ENCODE data around the gene ADI1.
A peak's percentile ranks its signal among the peaks of the same experiment; 100 is the strongest.

The ADI1 gene

GRCh38 chr2:3463186-3463835, 56.0 kb downstream of the ADI1 start:
- TF ChIP-seq, protein P1, sequence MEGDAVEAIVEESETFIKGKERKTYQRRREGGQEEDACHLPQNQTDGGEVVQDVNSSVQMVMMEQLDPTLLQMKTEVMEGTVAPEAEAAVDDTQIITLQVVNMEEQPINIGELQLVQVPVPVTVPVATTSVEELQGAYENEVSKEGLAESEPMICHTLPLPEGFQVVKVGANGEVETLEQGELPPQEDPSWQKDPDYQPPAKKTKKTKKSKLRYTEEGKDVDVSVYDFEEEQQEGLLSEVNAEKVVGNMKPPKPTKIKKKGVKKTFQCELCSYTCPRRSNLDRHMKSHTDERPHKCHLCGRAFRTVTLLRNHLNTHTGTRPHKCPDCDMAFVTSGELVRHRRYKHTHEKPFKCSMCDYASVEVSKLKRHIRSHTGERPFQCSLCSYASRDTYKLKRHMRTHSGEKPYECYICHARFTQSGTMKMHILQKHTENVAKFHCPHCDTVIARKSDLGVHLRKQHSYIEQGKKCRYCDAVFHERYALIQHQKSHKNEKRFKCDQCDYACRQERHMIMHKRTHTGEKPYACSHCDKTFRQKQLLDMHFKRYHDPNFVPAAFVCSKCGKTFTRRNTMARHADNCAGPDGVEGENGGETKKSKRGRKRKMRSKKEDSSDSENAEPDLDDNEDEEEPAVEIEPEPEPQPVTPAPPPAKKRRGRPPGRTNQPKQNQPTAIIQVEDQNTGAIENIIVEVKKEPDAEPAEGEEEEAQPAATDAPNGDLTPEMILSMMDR (IDR thresholded peaks at IDR 0.05; ENCODE audit: low read depth, low read length, missing control alignments), result no peak
- no peak for DNase-seq (ENCODE audit: extremely low read depth, low read depth)
- no peak overlapping the region for H3K4me3 ChIP-seq (replicated peaks; ENCODE audit: low read depth, low read length)

DNA sequence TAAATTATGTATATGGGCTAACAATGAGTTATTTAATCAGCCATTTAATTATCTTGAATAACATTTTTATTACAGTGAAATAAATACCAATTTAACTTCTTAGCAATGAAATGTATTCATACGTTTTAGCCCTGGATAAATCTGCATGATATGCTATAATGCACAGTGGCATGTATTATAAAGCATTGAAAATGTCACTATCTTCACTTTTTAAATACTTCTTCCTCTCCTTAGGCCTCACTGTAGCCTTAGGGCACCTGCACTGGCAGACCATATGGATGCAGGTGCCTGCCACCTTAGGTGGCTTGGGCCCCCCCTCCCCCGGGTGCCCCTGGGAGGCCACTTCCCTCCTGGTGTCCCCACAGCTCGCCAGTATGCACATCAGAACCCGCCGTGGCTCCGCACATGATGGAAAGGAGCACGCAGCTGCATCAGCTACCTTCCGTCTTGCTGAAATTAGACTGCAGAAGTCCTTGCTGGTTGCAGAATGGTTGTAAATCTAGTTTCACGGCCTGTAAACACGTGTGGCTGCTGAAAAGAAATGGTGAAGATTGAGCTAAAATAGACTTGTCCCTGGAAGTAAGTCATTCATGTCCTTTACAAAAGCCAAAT, 56.7 kb downstream of the ADI1 start:
- H3K4me3 ChIP-seq (replicated peaks; ENCODE audit: low read depth, low read length), result no peak overlapping the region
- TF ChIP-seq, protein P1 (IDR thresholded peaks at IDR 0.05; ENCODE audit: low read depth, low read length, missing control alignments), result no peak
- DNase-seq (ENCODE audit: extremely low read depth, low read depth), result no peak

DNA sequence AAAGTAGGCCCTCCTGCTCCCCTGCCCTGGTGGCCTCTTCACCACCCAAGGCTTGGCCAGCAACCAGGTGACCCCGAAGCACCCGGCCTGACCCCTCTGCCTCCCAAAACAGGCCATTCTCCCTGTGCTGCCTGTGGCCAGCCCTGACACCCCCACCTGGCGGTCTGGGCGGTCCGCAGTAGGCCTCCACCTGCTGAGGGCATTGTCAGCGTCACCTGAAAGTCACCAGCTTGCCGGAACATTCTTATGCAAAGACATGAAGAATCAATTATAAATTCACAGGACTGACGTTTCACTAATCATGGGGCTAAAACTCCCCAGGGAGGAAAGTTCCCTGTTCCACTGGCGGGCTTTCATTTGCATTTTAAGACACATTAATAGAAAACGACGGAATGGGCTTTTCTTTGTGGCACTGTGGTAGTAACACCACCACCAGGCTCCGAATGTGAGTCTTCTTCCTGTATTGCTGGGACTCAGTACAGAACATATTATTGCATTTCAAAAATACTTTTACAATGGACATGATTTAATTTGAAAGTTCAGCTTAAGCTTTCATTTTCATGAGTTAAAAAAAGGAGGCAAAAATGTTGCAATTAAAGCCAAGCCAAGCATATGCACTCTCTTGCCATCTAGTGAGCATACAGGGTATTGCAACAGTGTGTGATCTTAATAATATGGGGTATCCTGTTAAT, 57.4 kb downstream of the ADI1 start:
- DNase-seq (ENCODE audit: extremely low read depth, low read depth), result no peak
- TF ChIP-seq, protein P1 (IDR thresholded peaks at IDR 0.05; ENCODE audit: low read depth, low read length, missing control alignments), result peak; percentile 76
- H3K4me3 ChIP-seq (replicated peaks; ENCODE audit: low read depth, low read length), result no peak overlapping the region

DNA sequence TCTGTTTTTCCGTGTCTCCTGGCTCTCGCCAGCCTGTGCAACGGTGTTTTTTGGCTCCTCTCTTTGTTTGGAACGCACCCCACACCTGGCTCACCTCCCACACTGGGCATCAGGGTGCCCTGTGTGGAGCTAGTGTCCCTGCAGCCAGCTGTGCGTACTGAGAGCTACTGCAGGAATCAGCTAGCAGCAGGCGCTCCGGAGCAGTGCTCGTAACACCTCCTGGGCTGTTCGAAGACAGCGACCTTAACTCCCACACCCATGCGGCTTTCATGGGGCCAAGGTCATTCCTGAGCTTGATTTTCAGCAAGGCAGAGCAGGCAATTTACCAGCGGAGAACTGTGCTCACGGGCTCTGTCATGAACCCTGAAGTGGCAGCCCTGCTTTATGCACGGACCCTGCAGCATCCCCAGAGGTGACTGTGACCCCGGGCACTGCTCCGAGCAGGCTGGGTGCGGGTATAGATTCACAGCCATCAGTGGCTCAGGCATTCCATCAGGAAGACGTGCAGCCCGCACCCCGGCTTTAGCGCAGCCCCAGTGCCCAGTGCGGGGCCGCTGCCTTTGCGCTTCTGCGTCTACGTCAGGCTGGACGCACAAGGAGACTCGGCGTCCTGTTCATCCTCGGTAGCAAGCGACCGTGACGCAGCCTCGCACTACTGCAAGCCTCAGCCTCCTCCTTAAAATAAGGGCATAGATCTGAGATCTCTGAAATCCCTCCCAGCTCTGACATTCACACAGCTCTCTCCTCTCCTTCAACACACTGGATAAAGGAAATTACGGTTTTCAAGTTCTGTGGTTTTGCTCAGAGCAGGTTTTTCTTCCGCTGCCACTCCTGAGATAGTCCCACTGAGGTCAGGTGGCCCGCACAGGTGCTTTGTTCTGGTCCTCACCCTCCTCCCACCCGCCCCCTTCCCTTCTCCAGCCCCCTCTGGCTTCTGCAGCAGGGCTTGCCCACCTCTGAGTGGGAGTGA, 58.2 kb downstream of the ADI1 start:
- TF ChIP-seq, protein P1 (IDR thresholded peaks at IDR 0.05; ENCODE audit: low read depth, low read length, missing control alignments), result no peak
- no peak for DNase-seq (ENCODE audit: extremely low read depth, low read depth)
- no peak overlapping the region for H3K4me3 ChIP-seq (replicated peaks; ENCODE audit: low read depth, low read length)

- DNase-seq (ENCODE audit: extremely low read depth, low read depth), result no peak
- H3K4me3 ChIP-seq (replicated peaks; ENCODE audit: low read depth, low read length), result no peak overlapping the region
- TF ChIP-seq, protein P1 (IDR thresholded peaks at IDR 0.05; ENCODE audit: low read depth, low read length, missing control alignments), result no peak
These were observed 59.2 kb downstream of the ADI1 start for GRCh38 chr2:3460156-3460555.

All from HFF-Myc (cell line).